HCT116 (cell line): ENCODE measurements around the gene DTD2.

Experiments
- CBX3 ChIP-seq: IDR thresholded peaks from 2 replicates; pipeline ENCODE4 v1.6.1; 2012; ENCODE audit warnings: low read depth
- EZH2 ChIP-seq: fragments of 200-600 bp; sonication (generic); IDR thresholded peaks from 2 replicates; pipeline ENCODE4 v1.6.1; 2017; ENCODE audit warnings: antibody characterized with exemption, mixed run types
- EZH2phosphoT487 ChIP-seq: fragments of 200-600 bp; IDR thresholded peaks from 2 replicates; pipeline ENCODE4 v1.6.1; 2018; ENCODE audit warnings: antibody characterized with exemption, borderline replicate concordance
- POLR2A ChIP-seq: IDR thresholded peaks from 2 replicates; pipeline ENCODE4 v1.7.0; 2011; ENCODE audit warnings: borderline replicate concordance; ENCODE audit not compliant: insufficient read depth, insufficient read length; ENCODE audit errors: extremely low read depth
- POLR2AphosphoS5 ChIP-seq: IDR thresholded peaks from 2 replicates; pipeline ENCODE4 v1.6.1; 2011; ENCODE audit warnings: mild to moderate bottlenecking, low read depth, low read length, moderate library complexity
- RAD21 ChIP-seq: IDR thresholded peaks from 2 replicates; pipeline ENCODE4 v1.6.1; 2012; ENCODE audit warnings: low read depth, mild to moderate bottlenecking
- SP1 ChIP-seq: IDR thresholded peaks from 2 replicates; pipeline ENCODE4 v1.6.1; 2012; ENCODE audit warnings: low read depth
- YY1 ChIP-seq: IDR thresholded peaks from 2 replicates; pipeline ENCODE4 v1.6.1; 2011; ENCODE audit warnings: low read length, low read depth, moderate library complexity, mild to moderate bottlenecking; ENCODE audit not compliant: insufficient replicate concordance; ENCODE audit errors: extremely low read depth
- ZNF274 ChIP-seq: fragments of 200-500 bp; sonication (Bioruptor generic); IDR thresholded peaks from 2 replicates; pipeline ENCODE4 v1.6.1; 2014; ENCODE audit warnings: mild to moderate bottlenecking, low read depth, low read length, inconsistent platforms
- TF ChIP-seq, protein P1 (sequence below), 3 experiments: fragments of 200-600 bp in 1 of 3; sonication (generic) in 1 of 3; IDR thresholded peaks in 2 of 3; conservative IDR thresholded peaks in 1 of 3; 2 replicates each; pipeline ENCODE4 v1.5.1; 2012 to 2017; ENCODE audit warnings: low read depth in 2 of 3, low read length in 2 of 3, antibody characterized with exemption in 1 of 3, borderline replicate concordance in 1 of 3, control low read depth in 1 of 3, mild to moderate bottlenecking in 1 of 3, mixed read lengths in 1 of 3, mixed run types in 1 of 3, moderate library complexity in 1 of 3; ENCODE audit not compliant: insufficient read depth in 1 of 3
- TF ChIP-seq, protein P2 (sequence below): IDR thresholded peaks from 2 replicates; pipeline ENCODE4 v1.6.1; 2012
- TF ChIP-seq, protein P3 (sequence below): IDR thresholded peaks from 2 replicates; pipeline ENCODE4 v1.6.1; 2012

DNA sequence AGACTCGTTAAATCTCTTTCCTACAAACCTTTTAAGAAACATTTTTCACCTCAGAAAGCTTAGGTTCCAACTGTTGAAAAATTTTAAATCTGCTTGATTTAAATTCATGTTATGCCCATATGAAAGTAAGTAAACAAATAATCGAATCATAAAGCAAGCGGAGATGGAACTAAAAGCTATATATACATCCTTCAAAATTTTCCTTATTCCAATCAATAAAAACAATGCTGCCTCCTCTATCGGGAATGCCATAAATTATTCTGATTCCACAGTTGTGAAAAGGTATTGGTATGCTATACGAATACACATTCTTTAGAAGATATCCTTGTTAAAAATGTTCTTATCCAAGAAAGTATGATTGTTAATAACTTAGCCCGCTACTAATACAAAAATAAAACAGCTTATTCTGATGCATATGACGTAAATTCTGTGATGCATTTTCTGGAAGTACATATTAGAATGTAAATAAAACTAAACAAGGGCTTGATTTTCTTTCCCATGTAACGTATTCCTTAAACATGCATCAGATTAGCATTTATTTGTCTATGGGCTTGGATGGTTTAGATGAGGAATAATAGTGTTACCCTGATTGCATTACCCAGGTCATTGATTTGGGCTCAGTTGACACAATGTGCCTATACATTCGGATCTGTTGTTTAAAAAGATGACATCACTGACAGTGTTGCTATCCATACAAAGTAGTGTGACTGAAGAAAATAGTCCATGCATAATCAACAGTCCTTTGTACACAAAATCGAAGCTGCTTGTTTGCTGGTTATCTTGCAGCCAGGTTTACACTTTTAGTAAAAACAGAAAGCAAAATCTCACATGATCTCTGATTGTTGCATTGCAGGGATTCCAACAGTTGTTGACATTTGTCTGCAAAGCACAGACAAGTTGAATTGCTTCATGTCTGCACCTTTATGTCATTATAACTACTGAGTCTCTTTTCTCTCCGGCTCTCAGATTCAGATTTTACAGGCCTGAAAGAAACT is 656 bp upstream of the DTD2 start:
- TF ChIP-seq YY1 = no peak
- TF ChIP-seq, protein P1, sequence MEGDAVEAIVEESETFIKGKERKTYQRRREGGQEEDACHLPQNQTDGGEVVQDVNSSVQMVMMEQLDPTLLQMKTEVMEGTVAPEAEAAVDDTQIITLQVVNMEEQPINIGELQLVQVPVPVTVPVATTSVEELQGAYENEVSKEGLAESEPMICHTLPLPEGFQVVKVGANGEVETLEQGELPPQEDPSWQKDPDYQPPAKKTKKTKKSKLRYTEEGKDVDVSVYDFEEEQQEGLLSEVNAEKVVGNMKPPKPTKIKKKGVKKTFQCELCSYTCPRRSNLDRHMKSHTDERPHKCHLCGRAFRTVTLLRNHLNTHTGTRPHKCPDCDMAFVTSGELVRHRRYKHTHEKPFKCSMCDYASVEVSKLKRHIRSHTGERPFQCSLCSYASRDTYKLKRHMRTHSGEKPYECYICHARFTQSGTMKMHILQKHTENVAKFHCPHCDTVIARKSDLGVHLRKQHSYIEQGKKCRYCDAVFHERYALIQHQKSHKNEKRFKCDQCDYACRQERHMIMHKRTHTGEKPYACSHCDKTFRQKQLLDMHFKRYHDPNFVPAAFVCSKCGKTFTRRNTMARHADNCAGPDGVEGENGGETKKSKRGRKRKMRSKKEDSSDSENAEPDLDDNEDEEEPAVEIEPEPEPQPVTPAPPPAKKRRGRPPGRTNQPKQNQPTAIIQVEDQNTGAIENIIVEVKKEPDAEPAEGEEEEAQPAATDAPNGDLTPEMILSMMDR (IDR thresholded peaks at IDR 0.05 in 2 of 3, conservative IDR thresholded peaks at IDR 0.05 in 1 of 3; ENCODE audit: borderline replicate concordance in 1 of 3, insufficient read depth in 1 of 3, low read depth in 2 of 3, low read length in 2 of 3) = no peak
- TF ChIP-seq, protein P2, sequence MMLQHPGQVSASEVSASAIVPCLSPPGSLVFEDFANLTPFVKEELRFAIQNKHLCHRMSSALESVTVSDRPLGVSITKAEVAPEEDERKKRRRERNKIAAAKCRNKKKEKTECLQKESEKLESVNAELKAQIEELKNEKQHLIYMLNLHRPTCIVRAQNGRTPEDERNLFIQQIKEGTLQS = no peak
- no peak for TF ChIP-seq EZH2phosphoT487
- no peak for TF ChIP-seq POLR2A
- TF ChIP-seq SP1 = no peak
- no peak for TF ChIP-seq CBX3
- TF ChIP-seq EZH2 = no peak
- TF ChIP-seq RAD21 = no peak
- TF ChIP-seq ZNF274 = no peak
- TF ChIP-seq, protein P3, sequence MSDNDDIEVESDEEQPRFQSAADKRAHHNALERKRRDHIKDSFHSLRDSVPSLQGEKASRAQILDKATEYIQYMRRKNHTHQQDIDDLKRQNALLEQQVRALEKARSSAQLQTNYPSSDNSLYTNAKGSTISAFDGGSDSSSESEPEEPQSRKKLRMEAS = no peak
- TF ChIP-seq POLR2AphosphoS5 = no peak
